GM21360 (cell line): ENCODE results near the gene MEOX1.

Experiments
- ATAC-seq: cut with Tn5 transposase; IDR thresholded peaks from one replicate; pipeline ENCODE4 v1.9.1; 2021; ENCODE audit warnings: mild to moderate bottlenecking, moderate library complexity; ENCODE audit not compliant: unreplicated experiment

Gene MEOX1

GRCh38 chr17:43680461-43680860 lies 18.7 kb upstream of the MEOX1 start:
- ATAC-seq: no peak

- ATAC-seq: no peak
These were observed 18.2 kb upstream of the MEOX1 start for GRCh38 chr17:43679911-43680310.

- ATAC-seq: no peak
These were observed 17.7 kb upstream of the MEOX1 start for GRCh38 chr17:43679401-43679800.

- ATAC-seq: no peak
These were observed 14.7 kb upstream of the MEOX1 start for GRCh38 chr17:43676471-43676870.

DNA sequence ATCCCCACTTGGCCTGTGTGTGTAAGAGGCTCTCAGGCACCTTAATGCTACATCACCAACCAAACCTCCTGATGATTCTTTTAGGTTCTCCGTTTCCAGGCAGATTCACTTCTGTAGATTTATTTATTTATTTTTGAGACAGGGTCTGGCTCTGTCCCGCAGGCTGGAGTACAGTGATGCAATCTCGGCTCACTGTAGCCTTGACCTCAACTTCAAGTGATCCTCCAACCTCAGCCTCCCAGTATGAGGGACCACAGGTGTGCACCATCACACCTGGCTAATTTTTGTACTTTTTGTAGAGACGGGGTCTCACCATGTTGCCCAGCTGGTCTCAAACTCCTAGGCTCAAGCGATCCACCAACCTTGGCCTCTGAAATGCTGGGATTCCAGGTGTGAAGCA lies 12.7 kb upstream of the MEOX1 start:
- ATAC-seq: no peak

GRCh38 chr17:43673516-43674323 lies 12.0 kb upstream of the MEOX1 start:
- no peak for ATAC-seq

DNA sequence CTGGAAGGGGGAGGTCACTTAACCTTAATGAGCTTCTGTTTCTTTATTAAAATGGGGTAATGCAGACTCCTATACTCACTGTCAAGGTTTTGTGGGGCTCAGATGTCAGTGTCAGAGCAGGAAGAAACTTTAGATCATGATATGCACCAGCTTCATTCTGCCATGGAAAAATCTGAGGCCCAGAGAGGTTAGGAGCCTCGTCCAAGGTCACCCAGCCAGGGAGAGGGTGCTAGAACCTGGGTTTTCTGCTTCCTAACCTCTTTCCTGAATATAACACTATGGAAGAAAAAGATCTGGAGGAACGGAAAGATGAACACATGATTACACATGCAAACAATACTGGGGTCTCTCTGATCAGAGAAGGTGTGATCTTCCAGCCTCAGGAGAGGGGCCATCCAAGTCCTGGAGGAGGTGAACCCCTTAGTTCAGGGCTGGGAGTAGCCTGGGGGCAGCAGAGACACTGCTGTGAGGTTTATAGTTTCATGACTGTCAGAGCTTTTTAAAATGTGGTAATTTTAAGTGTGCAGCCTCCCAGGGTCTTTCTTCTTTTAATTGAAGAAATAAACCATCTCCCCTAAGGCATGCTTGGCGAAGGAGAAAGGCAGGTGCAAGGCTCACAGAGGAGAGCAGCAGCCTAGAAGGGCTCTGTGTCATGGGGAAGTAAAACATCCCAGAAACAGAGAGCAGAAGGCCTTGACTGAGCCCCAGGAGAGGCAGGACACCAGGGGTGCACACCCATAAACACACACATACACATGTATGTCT lies 10.2 kb upstream of the MEOX1 start:
- ATAC-seq: no peak

GRCh38 chr17:43671031-43671692 lies 9.4 kb upstream of the MEOX1 start:
- ATAC-seq: no peak

GRCh38 chr17:43670645-43671030 lies 8.9 kb upstream of the MEOX1 start:
- ATAC-seq: no peak

GRCh38 chr17:43669971-43670644 lies 8.4 kb upstream of the MEOX1 start:
- ATAC-seq: no peak

- no peak for ATAC-seq
These were observed 6.2 kb upstream of the MEOX1 start for GRCh38 chr17:43667947-43668348.

- no peak for ATAC-seq
These were observed 5.8 kb upstream of the MEOX1 start for GRCh38 chr17:43667506-43667905.

GRCh38 chr17:43665937-43666236 lies 4.2 kb upstream of the MEOX1 start:
- ATAC-seq: no peak

DNA sequence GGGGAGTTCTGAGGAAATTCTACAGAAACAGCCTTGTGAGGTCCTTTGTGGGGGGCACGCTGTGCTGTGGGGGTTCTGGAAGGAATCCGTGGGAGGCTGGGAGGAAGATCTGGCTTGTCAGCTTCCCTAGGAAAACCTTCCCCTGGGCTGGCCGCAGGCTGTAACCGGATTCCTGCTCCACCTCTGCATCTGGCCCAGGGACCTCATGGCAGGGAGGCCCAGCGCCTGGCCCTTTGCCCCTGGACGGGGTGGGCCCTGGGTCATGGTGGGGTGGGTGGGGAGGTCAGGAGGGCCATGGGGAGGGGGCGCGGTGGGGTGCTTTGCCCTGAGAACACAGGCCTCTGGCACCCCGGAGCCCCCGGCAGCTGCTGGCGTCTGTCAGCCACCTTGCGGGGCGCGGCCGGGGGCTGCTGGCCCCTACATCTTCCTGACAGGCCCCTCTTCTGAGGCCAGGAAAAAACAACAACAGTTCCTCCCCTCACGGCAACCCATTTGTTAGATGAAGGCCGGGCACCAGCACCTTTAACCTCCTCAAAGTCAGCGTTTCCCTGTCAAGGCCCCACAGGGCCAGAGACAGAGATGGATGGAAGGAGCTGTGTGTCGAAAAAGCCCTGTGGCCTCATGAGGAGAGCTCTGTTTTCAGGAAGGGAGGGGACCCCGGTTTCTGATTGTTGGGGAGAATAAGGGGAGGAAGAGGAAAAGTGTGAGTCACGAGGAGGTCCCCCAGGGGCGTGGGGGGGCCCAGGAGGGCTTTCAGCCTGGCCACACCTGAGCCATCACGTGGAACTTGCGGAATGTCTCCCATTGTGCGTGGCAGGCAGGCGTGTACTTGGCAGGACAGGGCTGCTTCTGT lies 3.6 kb upstream of the MEOX1 start:
- no peak for ATAC-seq

DNA sequence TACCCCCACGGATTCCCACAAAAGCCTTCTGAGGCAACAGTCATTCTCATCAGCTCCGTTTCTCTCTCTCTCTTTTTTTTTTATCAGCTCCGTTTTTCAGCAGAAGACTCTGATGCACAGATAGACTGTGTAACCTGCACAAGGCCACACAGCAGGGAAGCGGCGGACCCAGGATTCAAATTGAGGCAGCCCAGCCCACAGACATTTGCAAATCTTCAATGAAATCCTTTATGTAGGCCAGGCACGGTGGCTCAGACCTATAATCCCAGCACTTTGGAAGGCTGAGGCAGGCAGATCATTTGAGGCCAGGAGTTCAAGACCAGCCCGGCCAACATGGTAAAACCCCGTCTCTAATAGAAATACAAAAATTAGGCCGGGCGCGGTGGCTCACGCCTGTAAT lies 2.4 kb upstream of the MEOX1 start:
- no peak for ATAC-seq

DNA sequence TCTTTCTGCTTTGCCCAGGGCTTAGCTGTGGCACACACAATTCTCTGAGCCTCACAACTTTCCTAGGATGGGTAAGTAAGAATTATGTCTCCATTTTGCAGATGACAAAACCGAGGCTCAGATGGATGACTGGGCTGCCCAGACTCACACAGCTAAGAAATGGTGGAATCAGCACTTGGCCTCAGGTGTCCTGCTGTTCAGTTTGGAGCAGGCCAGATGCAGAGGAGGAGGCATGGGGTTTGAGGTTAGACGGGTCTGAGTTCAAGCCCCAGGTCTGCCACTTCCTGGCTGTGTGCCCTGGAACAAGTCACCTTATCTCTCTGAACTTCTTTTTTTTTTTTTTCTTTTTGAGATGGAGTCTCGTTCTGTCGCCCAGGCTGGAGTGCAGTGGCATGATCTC lies 1.7 kb upstream of the MEOX1 start:
- no peak for ATAC-seq

GRCh38 chr17:43662413-43663141 lies 855 bp upstream of the MEOX1 start:
- ATAC-seq: no peak

DNA sequence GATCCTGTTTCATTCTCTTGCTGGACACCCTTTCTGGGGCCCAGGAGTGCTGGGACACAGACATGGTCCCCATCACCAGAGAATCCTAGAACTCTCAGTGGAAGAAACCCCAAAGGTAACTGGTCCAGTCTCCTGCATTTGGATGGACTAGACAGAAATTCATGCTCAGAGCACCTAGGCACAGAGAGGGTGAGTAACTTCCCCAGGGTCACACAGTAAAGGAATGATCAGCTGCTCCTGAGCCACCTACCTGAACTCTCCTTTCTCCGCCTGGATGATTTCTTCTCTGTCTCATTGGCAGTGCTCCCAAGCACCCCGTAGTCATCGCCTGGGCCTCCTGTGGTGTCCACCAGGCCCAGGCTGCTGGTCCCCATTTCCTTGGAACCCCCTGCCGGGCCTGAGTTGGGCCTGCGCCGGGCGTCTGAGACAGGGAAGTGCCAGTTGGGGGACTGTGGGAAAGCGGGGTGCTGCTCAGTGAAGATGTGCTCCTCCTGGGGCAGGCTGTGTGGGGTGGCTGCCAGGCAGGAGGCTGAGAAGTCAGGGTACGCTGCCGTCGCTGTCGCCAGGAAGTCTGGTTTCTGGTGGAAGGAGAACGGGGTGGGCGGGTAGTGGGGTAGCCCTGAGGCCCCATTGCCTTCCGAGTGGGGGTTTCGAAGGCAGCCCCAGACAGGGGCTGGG lies 767 bp downstream of the MEOX1 start:
- ATAC-seq: no peak
